ENCODE results near the gene SMYD5.
A peak's percentile ranks its signal among the peaks of the same experiment; 100 is the strongest.
"Not testable (repeated sequence)": the region's sequence is repeated elsewhere in the genome, so short reads cannot be mapped to it uniquely, and the experiment has no call there.

SMYD5 gene

DNA sequence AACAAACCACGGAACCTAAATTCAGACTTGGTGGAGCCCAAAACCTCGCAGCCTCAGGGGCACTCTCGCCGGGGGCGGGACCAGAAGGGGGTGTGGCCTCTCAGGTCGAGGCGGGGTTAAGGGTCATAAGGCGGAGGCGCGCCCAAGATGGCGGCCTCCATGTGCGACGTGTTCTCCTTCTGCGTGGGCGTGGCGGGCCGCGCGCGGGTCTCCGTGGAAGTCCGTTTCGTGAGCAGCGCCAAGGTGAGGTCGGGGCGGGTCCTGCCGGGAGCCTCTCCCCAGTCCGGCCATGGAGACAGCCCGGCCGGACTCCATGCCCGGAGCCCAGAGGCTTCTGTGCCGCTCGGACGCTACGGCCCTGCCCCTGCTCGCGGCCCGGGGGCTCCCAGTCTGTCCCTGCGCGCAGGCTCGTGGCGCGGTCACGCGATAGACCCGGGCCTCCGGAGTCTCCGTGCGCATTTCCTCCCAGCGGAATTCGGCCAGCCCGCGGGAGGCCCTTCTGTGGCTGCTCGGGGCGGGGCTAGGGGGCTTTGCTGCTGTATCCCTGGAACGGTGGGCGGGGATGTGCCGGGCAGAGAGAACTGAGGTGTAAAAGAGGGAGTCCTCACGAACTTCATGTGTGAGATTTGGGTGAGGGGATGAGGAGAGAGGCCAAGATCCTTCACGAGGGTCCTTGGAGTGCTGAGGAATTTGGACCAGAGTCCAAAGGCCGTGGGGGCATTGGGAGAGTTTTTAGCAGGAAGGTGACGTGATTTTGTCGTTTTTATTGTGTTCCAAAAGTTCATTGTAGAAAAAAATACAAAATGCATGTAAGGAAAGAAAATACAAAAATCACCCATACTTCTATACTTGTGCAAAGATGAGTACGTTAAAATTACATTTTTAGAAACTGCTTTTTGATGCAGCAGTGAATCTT lies at the start of gene SMYD5:
SMYD5 (plus strand) TSS at position 126 of the 916 bp plus-strand sequence; CDS start at position 148, 22 bp downstream.
- H3K9me3 Mint-ChIP-seq: no peaks in the 10 kb centered on the region
- H3K4me1 Mint-ChIP-seq: peaks cover 34% of the 10 kb centered on the region
- peak within 1 kb of the TSS; percentile 97 for H3K27ac Mint-ChIP-seq
- H3K27me3 Mint-ChIP-seq: no peaks in the 10 kb centered on the region
- peak; percentile 91 for ATAC-seq
- H3K4me3 Mint-ChIP-seq: peak within 1 kb of the TSS; percentile 89 to 90
- peak; percentile 93 for DNase-seq

GRCh38 chr2:73165978-73166377 lies 48.1 kb upstream of the SMYD5 start:
- H3K27ac Mint-ChIP-seq, H3K4me3 Mint-ChIP-seq, DNase-seq, ATAC-seq, H3K9me3 Mint-ChIP-seq, H3K4me1 Mint-ChIP-seq, H3K27me3 Mint-ChIP-seq: not testable (repeated sequence)

- H3K4me3 Mint-ChIP-seq, ATAC-seq, DNase-seq, H3K9me3 Mint-ChIP-seq, H3K27ac Mint-ChIP-seq, H3K4me1 Mint-ChIP-seq, H3K27me3 Mint-ChIP-seq: not testable (repeated sequence)
Measured at GRCh38 chr2:73166813-73167212, 47.2 kb upstream of the SMYD5 start.

DNA sequence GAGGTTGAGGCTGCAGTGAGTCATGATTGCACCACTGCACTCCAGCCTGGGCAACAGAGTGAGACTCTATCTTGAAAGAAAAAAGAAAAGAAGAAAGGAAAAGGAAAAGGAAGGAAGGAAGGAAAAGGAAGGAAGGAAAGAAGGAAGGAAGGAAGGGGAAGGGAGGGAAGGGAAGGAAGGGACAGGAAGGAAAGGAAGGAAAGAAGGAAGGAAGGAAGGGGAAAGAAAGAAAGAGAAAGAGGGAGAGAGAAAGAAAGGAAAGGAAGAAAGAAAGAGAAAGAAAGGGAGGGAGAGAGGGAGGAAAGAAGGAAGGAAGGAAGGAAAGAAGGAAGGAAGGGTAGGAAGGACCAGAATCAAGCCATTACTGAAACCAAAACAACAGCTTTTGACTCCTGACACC lies 45.7 kb upstream of the SMYD5 start:
- H3K27ac Mint-ChIP-seq, H3K4me3 Mint-ChIP-seq, DNase-seq, H3K27me3 Mint-ChIP-seq, ATAC-seq, H3K9me3 Mint-ChIP-seq: not testable (repeated sequence)
- peaks cover 13% of the 10 kb centered on the region for H3K4me1 Mint-ChIP-seq

- H3K4me3 Mint-ChIP-seq, H3K9me3 Mint-ChIP-seq, DNase-seq, ATAC-seq, H3K27ac Mint-ChIP-seq: not testable (repeated sequence)
- H3K4me1 Mint-ChIP-seq: peaks cover 27% of the 10 kb centered on the region
- peaks cover 26% of the 10 kb centered on the region for H3K27me3 Mint-ChIP-seq
Measured at GRCh38 chr2:73170341-73170740, 43.7 kb upstream of the SMYD5 start.

DNA sequence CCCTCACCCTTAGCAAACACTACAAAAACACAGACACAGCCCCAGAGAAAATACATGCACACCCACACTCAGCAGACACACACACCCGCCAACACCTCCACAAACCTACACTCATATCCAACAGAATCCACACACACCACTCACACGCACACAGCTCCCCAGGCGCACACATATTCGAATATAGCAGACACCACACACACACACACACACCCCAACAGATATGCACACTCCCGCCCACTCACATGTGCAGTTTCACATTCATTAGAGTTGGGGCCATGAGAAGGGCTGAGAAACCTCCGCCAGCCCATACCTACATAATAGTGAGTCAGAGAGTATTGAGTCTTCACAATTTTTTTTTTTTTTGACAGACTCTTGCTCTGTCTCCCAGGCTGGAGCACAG lies 41.1 kb upstream of the SMYD5 start:
- H3K27ac Mint-ChIP-seq: no peak overlapping the region
- peak; percentile 50 for ATAC-seq
- H3K27me3 Mint-ChIP-seq: peaks cover 48% of the 10 kb centered on the region
- H3K4me3 Mint-ChIP-seq: no peak overlapping the region
- H3K9me3 Mint-ChIP-seq: no peaks in the 10 kb centered on the region
- H3K4me1 Mint-ChIP-seq: peaks cover 47% of the 10 kb centered on the region
- peak; percentile 55 to 69 for DNase-seq

DNA sequence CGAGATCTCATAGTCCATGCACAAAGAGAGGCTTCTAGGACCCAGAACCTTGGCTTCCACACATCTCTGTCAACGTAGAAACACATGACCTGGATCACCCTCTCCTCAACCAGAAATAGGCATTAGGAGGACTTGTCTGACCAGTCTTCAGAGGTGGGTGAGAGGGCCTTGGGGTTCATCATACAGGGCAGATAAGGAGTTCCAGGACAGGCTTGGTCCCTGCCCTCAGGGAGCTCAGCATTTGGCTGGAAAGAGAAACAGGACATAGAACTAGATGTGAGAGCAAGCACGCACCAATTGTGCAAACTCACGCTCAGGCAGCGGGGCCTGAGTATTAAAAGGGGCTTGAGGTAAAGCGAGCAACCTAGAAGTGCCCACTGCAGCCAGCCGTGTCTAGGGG lies 40.3 kb upstream of the SMYD5 start:
- Mint-ChIP-seq H3K9me3 (no peaks in the 10 kb centered on the region), H3K27ac (no peak overlapping the region), H3K4me3 (no peak overlapping the region), H3K4me1 (peaks cover 47% of the 10 kb centered on the region), H3K27me3 (peaks cover 56% of the 10 kb centered on the region)
- no peak for ATAC-seq
- DNase-seq: no peak

GRCh38 chr2:73174244-73174643 lies 39.8 kb upstream of the SMYD5 start:
- no peak overlapping the region for H3K4me3 Mint-ChIP-seq
- no peak for ATAC-seq
- DNase-seq: no peak
- peaks cover 47% of the 10 kb centered on the region for H3K4me1 Mint-ChIP-seq
- no peaks in the 10 kb centered on the region for H3K9me3 Mint-ChIP-seq
- H3K27ac Mint-ChIP-seq: no peak overlapping the region
- peaks cover 58% of the 10 kb centered on the region for H3K27me3 Mint-ChIP-seq

GRCh38 chr2:73174941-73175662 lies 38.9 kb upstream of the SMYD5 start:
- Mint-ChIP-seq H3K9me3 (no peaks in the 10 kb centered on the region), H3K27ac (peak overlapping the region in 1 of 2 donors; percentile 35), H3K27me3 (peaks cover 66% of the 10 kb centered on the region), H3K4me1 (peaks cover 47% of the 10 kb centered on the region), H3K4me3 (peak overlapping the region; percentile 60 to 70)
- ATAC-seq (no peak), DNase-seq (no peak)

DNA sequence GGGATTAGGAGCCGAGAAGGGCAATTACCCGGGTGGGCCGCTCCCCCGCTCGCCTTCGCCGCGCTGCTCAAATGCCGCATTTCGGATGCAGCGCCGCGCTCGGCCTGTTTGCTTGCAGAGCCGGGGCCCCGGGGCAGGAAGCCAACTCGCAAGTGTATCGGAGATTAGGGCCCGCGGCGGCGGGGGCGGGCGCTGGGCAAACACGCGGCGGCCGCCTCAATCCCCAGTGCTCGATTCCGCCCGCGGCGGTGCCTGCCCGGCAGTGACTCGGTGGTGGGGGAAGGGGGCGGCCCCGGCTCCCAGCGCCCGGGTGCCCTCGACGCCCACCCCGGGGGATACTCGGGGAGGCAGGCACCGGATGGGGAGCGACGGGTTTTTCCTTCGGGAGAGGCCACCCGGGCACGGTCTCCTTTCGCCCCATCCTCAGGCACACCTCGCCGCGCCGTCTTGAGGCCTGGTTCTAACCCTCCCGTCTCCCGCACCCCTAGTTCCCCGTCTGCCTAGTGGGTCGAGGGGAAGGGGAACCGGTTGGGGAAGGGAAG lies 38.3 kb upstream of the SMYD5 start:
- no peaks in the 10 kb centered on the region for H3K9me3 Mint-ChIP-seq
- DNase-seq (peak; percentile 79 to 81), ATAC-seq (peak; percentile 61)
- H3K27ac Mint-ChIP-seq: peak overlapping the region in 1 of 2 donors; percentile 35
- peak overlapping the region; percentile 90 to 92 for H3K4me3 Mint-ChIP-seq
- peaks cover 73% of the 10 kb centered on the region for H3K27me3 Mint-ChIP-seq
- H3K4me1 Mint-ChIP-seq: peaks cover 47% of the 10 kb centered on the region

GRCh38 chr2:73176205-73176880 lies 37.7 kb upstream of the SMYD5 start:
- no peak overlapping the region for H3K27ac Mint-ChIP-seq
- H3K27me3 Mint-ChIP-seq: peaks cover 79% of the 10 kb centered on the region
- peak overlapping the region; percentile 90 to 92 for H3K4me3 Mint-ChIP-seq
- no peaks in the 10 kb centered on the region for H3K9me3 Mint-ChIP-seq
- ATAC-seq (peak; percentile 34), DNase-seq (peak in 1 of 2 donors; percentile 21)
- peaks cover 47% of the 10 kb centered on the region for H3K4me1 Mint-ChIP-seq

GRCh38 chr2:73176881-73177644 lies 37.0 kb upstream of the SMYD5 start:
- H3K9me3 Mint-ChIP-seq: no peaks in the 10 kb centered on the region
- H3K27me3 Mint-ChIP-seq: peaks cover 77% of the 10 kb centered on the region
- peak overlapping the region in 1 of 2 donors; percentile 3 for H3K27ac Mint-ChIP-seq
- DNase-seq (peak; percentile 89), ATAC-seq (peak; percentile 74)
- peaks cover 46% of the 10 kb centered on the region for H3K4me1 Mint-ChIP-seq
- H3K4me3 Mint-ChIP-seq: peak overlapping the region; percentile 90 to 92

GRCh38 chr2:73177645-73178255 lies 36.3 kb upstream of the SMYD5 start:
- Mint-ChIP-seq H3K27me3 (peaks cover 79% of the 10 kb centered on the region), H3K4me3 (peak overlapping the region; percentile 90 to 92), H3K4me1 (peaks cover 39% of the 10 kb centered on the region), H3K9me3 (no peaks in the 10 kb centered on the region), H3K27ac (no peak overlapping the region)
- ATAC-seq (peak; percentile 0), DNase-seq (no peak)

- Mint-ChIP-seq H3K9me3 (peaks cover 0 to 7% of the 10 kb centered on the region in 2 donors), H3K4me1 (no peaks in the 10 kb centered on the region), H3K27ac (no peak overlapping the region), H3K27me3 (peaks cover 30% of the 10 kb centered on the region), H3K4me3 (no peak overlapping the region)
- DNase-seq (no peak), ATAC-seq (no peak)
Measured at GRCh38 chr2:73185965-73186364, 28.1 kb upstream of the SMYD5 start.

Data from stimulated activated naive CD8-positive, alpha-beta T cell treated with anti-CD3 and anti-CD28 coated beads, Interleukin-15, amount 100 ng/mL, for 72 hours (primary cell).